Kidney (tissue), 14 donors: ENCODE results near the gene KCTD2. TPM values are rescaled to one million over a fixed set of nuclear protein-coding genes. Genes with fewer than 3 reads are reported as not detected.
A peak's percentile ranks its signal among the peaks of the same experiment; 100 is the strongest.

ENCODE experiments used
- DNase-seq, 5 donors: peaks; one replicate each; pipeline ENCODE4 v3.0.0-alpha.2; 2013 to 2020
- FAIRE-seq: peaks from 2 replicates; lab custom pipeline; 2012; peaks lifted over from hg19 to GRCh38; lab: Jason Lieb, UNC
- H3K27ac ChIP-seq, 2 donors: one replicate each; pipeline ENCODE4 v1.7.0; 2013; ENCODE audit warnings: low read depth in 2 of 2, low read length in 2 of 2, inconsistent platforms in 1 of 2
- H3K27me3 ChIP-seq: one replicate; pipeline ENCODE4 v1.7.1; 2013; ENCODE audit warnings: low read length, inconsistent platforms; ENCODE audit not compliant: control insufficient read depth, insufficient read depth
- H3K36me3 ChIP-seq, 3 donors: one replicate each; pipeline versions ENCODE4 v1.7.0 to v1.7.1; 2013; ENCODE audit warnings: low read length in 3 of 3, control low read depth in 1 of 3, inconsistent platforms in 1 of 3; ENCODE audit not compliant: insufficient read depth in 3 of 3, control insufficient read depth in 2 of 3
- H3K4me1 ChIP-seq, 3 donors: one replicate each; pipeline versions ENCODE4 v1.7.0 to v1.7.1; 2013; ENCODE audit warnings: low read length in 3 of 3, inconsistent platforms in 1 of 3, low read depth in 1 of 3; ENCODE audit not compliant: control insufficient read depth in 2 of 3, insufficient read depth in 2 of 3
- H3K4me3 ChIP-seq, 3 donors: one replicate each; pipeline versions ENCODE4 v1.7.0 to v1.8.1; 2013; ENCODE audit warnings: low read length in 3 of 3, control low read depth in 1 of 3, inconsistent platforms in 1 of 3
- H3K9ac ChIP-seq, 3 donors: one replicate each; pipeline versions ENCODE4 v1.7.0 to v1.7.1; 2013; ENCODE audit warnings: low read length in 3 of 3, control low read depth in 1 of 3, inconsistent platforms in 1 of 3
- H3K9me3 ChIP-seq, 3 donors: one replicate each; pipeline versions ENCODE4 v1.7.0 to v1.7.1; 2013; ENCODE audit warnings: low read length in 3 of 3, control low read depth in 1 of 3, inconsistent platforms in 1 of 3; ENCODE audit not compliant: control insufficient read depth in 2 of 3, insufficient read depth in 1 of 3
- CTCF ChIP-seq: IDR thresholded peaks from 3 replicates; pipeline ENCODE4 v1.5.1; 2012; ENCODE audit warnings: mild to moderate bottlenecking, moderate library complexity, borderline replicate concordance; ENCODE audit not compliant: insufficient read depth; ENCODE audit errors: extremely low read depth
- intact Hi-C: fragments of 100-400 bp; cut with DNase I; formaldehyde crosslinking; loops from one replicate; pipeline ENCODE4 v1.11.1; 2022
- polyA plus RNA-seq: library from polyadenylated mRNA; stranded (reverse); fragments of 350-450 nt; fragmentation: Illumina TruSeq; extraction: RNeasy Lipid Tissue Mini Kit (QIAGEN cat#74804); gene quantifications from one replicate; pipeline ENCODE4 v1.2.3, GENCODE V29; 2014; ENCODE audit warnings: low read depth, low replicate concordance; ENCODE audit not compliant: insufficient read depth
- total RNA-seq: library from RNA; stranded (reverse); fragmentation: NEBNext Ultra II Directional; extraction: Animal tissue kit (Norgen Biotek cat#: 25700); gene quantifications from one replicate; pipeline ENCODE4 v1.2.1, GENCODE V29; 2021
- donor health status: control.
- donor health status: control.
- donor health status: control.
- donor health status: control.
- donor health status: control.
- donor health status: DM: yes; HTN: yes; CAD: no.
- donor health status: Normal renal cell carcinoma (clear cell type).

The KCTD2 gene
- total and polyA plus RNA-seq, 2 donors from 2014 or later, result 26.0 to 30.2 TPM

- Histone ChIP-seq H3K9ac (no peak overlapping the region), H3K9me3 (no peaks in the 10 kb centered on the region), H3K36me3 (no peaks in the 10 kb centered on the region), H3K27ac (peak overlapping the region; percentile 39 to 78), H3K4me3 (no peak overlapping the region), H3K4me1 (peaks cover 4 to 38% (median 22%) of the 10 kb centered on the region in 3 donors), H3K27me3 (no peaks in the 10 kb centered on the region)
- FAIRE-seq, result no peak
- DNase-seq, result peak in 3 of 5 donors; percentile 40 to 83 (median 59)
- intact Hi-C loops, result no loop called here
- TF ChIP-seq CTCF, result no peak
These were observed 37.1 kb downstream of the KCTD2 start for GRCh38 chr17:75084039-75084660.

GRCh38 chr17:75086496-75087181 lies 39.6 kb downstream of the KCTD2 start:
- no peak for DNase-seq
- no peak for FAIRE-seq
- Histone ChIP-seq H3K36me3 (no peaks in the 10 kb centered on the region), H3K9me3 (no peaks in the 10 kb centered on the region), H3K27ac (no peak overlapping the region), H3K4me1 (peaks cover 4 to 41% (median 32%) of the 10 kb centered on the region in 3 donors), H3K9ac (no peak overlapping the region), H3K27me3 (no peaks in the 10 kb centered on the region), H3K4me3 (peak overlapping the region in 1 of 3 donors; percentile 67)
- TF ChIP-seq CTCF, result no peak
- intact Hi-C loops, result no loop called here

GRCh38 chr17:75087182-75087557 lies 40.1 kb downstream of the KCTD2 start:
- no peak for TF ChIP-seq CTCF
- peak overlapping the region; percentile 89 to 92 for H3K27ac ChIP-seq
- FAIRE-seq, result no peak
- no peak for DNase-seq
- H3K27me3 ChIP-seq, result no peaks in the 10 kb centered on the region
- peaks cover 7 to 44% (median 32%) of the 10 kb centered on the region in 3 donors for H3K4me1 ChIP-seq
- peak overlapping the region; percentile 7 to 89 (median 8) for H3K9ac ChIP-seq
- H3K4me3 ChIP-seq, result peak overlapping the region; percentile 53 to 67 (median 58)
- intact Hi-C loops, result no loop called here
- H3K9me3 ChIP-seq, result no peaks in the 10 kb centered on the region
- no peaks in the 10 kb centered on the region for H3K36me3 ChIP-seq
